ENCODE results near the gene RUNX3. TPM values are rescaled to one million over a fixed set of nuclear protein-coding genes. Genes with fewer than 3 reads are reported as not detected.

The RUNX3 gene
- total RNA-seq, 4 donors from 2014 or later, result 0.27 to 2.8 (median 0.77) TPM

GRCh38 chr1:24938276-24938675, 8.2 kb upstream of the RUNX3 start:
- no peak overlapping the region for H3K27ac ChIP-seq
- intact Hi-C loops (cut with DNase I), result loop anchor here (10.0 kb wide), 1 partner anchor 267 kb away; no protein-coding TSS in a partner anchor
- no peaks in the 10 kb centered on the region for H3K9me3 ChIP-seq
- H3K36me3 ChIP-seq, result no peaks in the 10 kb centered on the region
- H3K4me1 ChIP-seq, result no peaks in the 10 kb centered on the region
- TF ChIP-seq CTCF (IDR thresholded peaks at IDR 0.05) (no peak), POLR2A (IDR thresholded peaks at IDR 0.05) (no peak)
- 94 to 98% methylated on average over 5 to 7 of the region's 7 CpGs for WGBS, 2 donors
- H3K4me3 ChIP-seq (replicated peaks in 1 of 3), result no peak overlapping the region
- DNase-seq, result no peak
- H3K27me3 ChIP-seq, result peaks cover 13% of the 10 kb centered on the region

GRCh38 chr1:24936684-24937083, 6.6 kb upstream of the RUNX3 start:
- no peaks in the 10 kb centered on the region for H3K9me3 ChIP-seq
- TF ChIP-seq CTCF (IDR thresholded peaks at IDR 0.05) (no peak), POLR2A (IDR thresholded peaks at IDR 0.05) (no peak)
- intact Hi-C loops (cut with DNase I), result loop anchor here (10.0 kb wide), 1 partner anchor 268 kb away; no protein-coding TSS in a partner anchor
- no peak overlapping the region for H3K4me3 ChIP-seq (replicated peaks in 1 of 3)
- no peak for DNase-seq
- peaks cover 27% of the 10 kb centered on the region for H3K27me3 ChIP-seq
- no peak overlapping the region for H3K27ac ChIP-seq
- peaks cover 4 to 11% of the 10 kb centered on the region in 2 donors for H3K4me1 ChIP-seq
- H3K36me3 ChIP-seq, result no peaks in the 10 kb centered on the region
- WGBS, 2 donors, result 88 to 92% methylated on average over 11 of the region's 11 CpGs

- H3K27me3 ChIP-seq, result peaks cover 35% of the 10 kb centered on the region
- H3K27ac ChIP-seq, result no peak overlapping the region
- H3K4me3 ChIP-seq (replicated peaks in 1 of 3), result no peak overlapping the region
- TF ChIP-seq CTCF (IDR thresholded peaks at IDR 0.05) (no peak), POLR2A (IDR thresholded peaks at IDR 0.05) (no peak)
- peaks cover 6 to 17% of the 10 kb centered on the region in 2 donors for H3K4me1 ChIP-seq
- no peaks in the 10 kb centered on the region for H3K9me3 ChIP-seq
- no peak for DNase-seq
- H3K36me3 ChIP-seq, result no peaks in the 10 kb centered on the region
- intact Hi-C loops (cut with DNase I), result loop anchor here (10.0 kb wide), 1 partner anchor 269 kb away; no protein-coding TSS in a partner anchor
- 70 to 71% methylated on average over 13 of the region's 13 CpGs for WGBS, 2 donors
Measured at GRCh38 chr1:24935615-24936484, 5.8 kb upstream of the RUNX3 start.

GRCh38 chr1:24935196-24935526, 5.1 kb upstream of the RUNX3 start:
- intact Hi-C loops (cut with DNase I), result loop anchor here (10.0 kb wide), 1 partner anchor 270 kb away; no protein-coding TSS in a partner anchor
- TF ChIP-seq POLR2A (IDR thresholded peaks at IDR 0.05), result no peak
- no peak for TF ChIP-seq CTCF (IDR thresholded peaks at IDR 0.05)
- H3K4me3 ChIP-seq (replicated peaks in 1 of 3), result no peak overlapping the region
- H3K9me3 ChIP-seq, result no peaks in the 10 kb centered on the region
- H3K4me1 ChIP-seq, result peaks cover 10 to 24% of the 10 kb centered on the region in 2 donors
- H3K27ac ChIP-seq, result no peak overlapping the region
- no peak for DNase-seq
- H3K36me3 ChIP-seq, result no peaks in the 10 kb centered on the region
- 35 to 37% methylated on average over 10 to 11 of the region's 11 CpGs for WGBS, 2 donors
- H3K27me3 ChIP-seq, result peaks cover 41% of the 10 kb centered on the region

Measured in thyroid gland (tissue), 4 donors.